A673 (cell line): Measurements from ENCODE around the gene DCN. TPM values are rescaled to one million over a fixed set of nuclear protein-coding genes. Genes with fewer than 3 reads are reported as not detected.

Experiments used
- BruUV-seq: library from RNA; stranded (reverse); fragments of 400-500 nt; replicated peaks from 2 replicates; lab custom pipeline; 2021; lab: Mats Ljungman, UMichigan
- CTCF ChIA-PET: fragments of 300-600 bp; sonication (Branson Sonifier 250); formaldehyde crosslinking; loops from one replicate; lab custom pipeline; 2022; ENCODE audit warnings: antibody characterized with exemption; lab: Charles Lee
- POLR2A ChIA-PET: fragments of 300-600 bp; sonication (Branson Sonifier 250); formaldehyde crosslinking; loops from one replicate; lab custom pipeline; 2022; ENCODE audit warnings: antibody characterized with exemption; ENCODE audit not compliant: low non-redundant PET; lab: Charles Lee
- DNase-seq: peaks from one replicate; pipeline ENCODE4 v3.0.0-alpha.2; 2015; ENCODE audit warnings: low spot score
- H3K27ac ChIP-seq: fragments of 200-600 bp; sonication (generic); 2 replicates; pipeline ENCODE4 v1.5.1; 2016; ENCODE audit warnings: mixed run types, low read depth, mild to moderate bottlenecking, mixed read lengths, antibody characterized with exemption, low read length; ENCODE audit not compliant: poor library complexity, severe bottlenecking
- H3K27me3 ChIP-seq: fragments of 200-600 bp; sonication (generic); replicated peaks from 2 replicates; pipeline ENCODE4 v1.6.1; 2017; ENCODE audit warnings: mixed run types, low read depth, mild to moderate bottlenecking, mixed read lengths, antibody characterized with exemption, low read length; ENCODE audit not compliant: insufficient read depth, poor library complexity
- H3K36me3 ChIP-seq: fragments of 200-600 bp; sonication (generic); 2 replicates; pipeline ENCODE4 v1.6.1; 2016; ENCODE audit warnings: mixed run types, mild to moderate bottlenecking, mixed read lengths, antibody characterized with exemption, low read length; ENCODE audit not compliant: insufficient read depth, poor library complexity, severe bottlenecking
- H3K4me1 ChIP-seq: fragments of 200-600 bp; sonication (generic); 2 replicates; pipeline ENCODE4 v1.6.1; 2017; ENCODE audit warnings: mixed run types, mild to moderate bottlenecking, mixed read lengths, antibody characterized with exemption, low read length; ENCODE audit not compliant: insufficient read depth, poor library complexity, severe bottlenecking
- H3K4me3 ChIP-seq: fragments of 200-600 bp; sonication (generic); 2 replicates; pipeline ENCODE4 v1.5.1; 2016; ENCODE audit warnings: low read depth, mixed run types, mild to moderate bottlenecking, mixed read lengths, low read length; ENCODE audit not compliant: poor library complexity, severe bottlenecking
- H3K9me3 ChIP-seq: fragments of 200-600 bp; sonication (generic); 2 replicates; pipeline ENCODE4 v1.6.1; 2016; ENCODE audit warnings: mixed run types, low read depth, mild to moderate bottlenecking, mixed read lengths, antibody characterized with exemption, low read length; ENCODE audit not compliant: poor library complexity, severe bottlenecking
- EZH2 ChIP-seq: fragments of 200-600 bp; sonication (generic); IDR thresholded peaks from 2 replicates; pipeline ENCODE4 v1.6.1; 2017; ENCODE audit warnings: borderline replicate concordance, low read depth, mild to moderate bottlenecking, mixed read lengths, antibody characterized with exemption, low read length; ENCODE audit not compliant: poor library complexity, severe bottlenecking
- intact Hi-C: fragments of 100-400 bp; cut with micrococcal nuclease; formaldehyde crosslinking; loops from one replicate; pipeline ENCODE4 v1.10.0; 2022; ENCODE audit not compliant: unreplicated experiment
- total RNA-seq: library from RNA; stranded (reverse); gene quantifications from 2 replicates; pipeline ENCODE4 v1.2.3, GENCODE V29; 2021
- TF ChIP-seq, protein P1 (sequence below): fragments of 300-800, 200-600 bp; sonication (generic); conservative IDR thresholded peaks from 2 replicates; pipeline ENCODE4 v1.5.1; 2017; ENCODE audit warnings: low read depth, mild to moderate bottlenecking, antibody characterized with exemption, low read length, moderate library complexity, mixed read lengths

Gene DCN
- total RNA-seq, 1 experiment from 2014 or later: 3.5 TPM

DNA sequence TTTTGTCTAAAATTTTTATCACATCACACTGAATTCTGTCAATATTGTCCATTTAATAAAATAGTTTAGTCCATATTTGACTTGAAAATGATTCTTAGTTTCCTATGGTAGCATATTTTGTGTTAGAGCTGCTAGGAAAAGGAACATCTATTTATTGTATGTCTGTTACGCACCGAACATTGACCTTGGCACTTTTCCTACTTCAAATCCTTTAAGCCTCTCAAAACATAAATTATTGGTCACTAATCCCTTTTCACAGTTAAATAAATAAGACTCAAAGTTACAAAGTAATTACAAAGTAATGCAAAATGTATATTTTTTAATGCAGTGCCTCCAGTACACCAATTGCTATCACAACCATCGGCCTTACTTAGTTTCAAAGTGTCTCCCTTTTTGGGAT is 28.5 kb downstream of the DCN start:
- Histone ChIP-seq H3K27me3 (no peaks in the 10 kb centered on the region), H3K27ac (no peak overlapping the region), H3K9me3 (no peaks in the 10 kb centered on the region), H3K36me3 (no peaks in the 10 kb centered on the region), H3K4me1 (no peaks in the 10 kb centered on the region), H3K4me3 (no peak overlapping the region)
- intact Hi-C loops: no loop called here
- no peak for DNase-seq
- CTCF ChIA-PET: no interaction called here
- POLR2A ChIA-PET: no interaction called here
- TF ChIP-seq EZH2: no peak
- TF ChIP-seq, protein P1, sequence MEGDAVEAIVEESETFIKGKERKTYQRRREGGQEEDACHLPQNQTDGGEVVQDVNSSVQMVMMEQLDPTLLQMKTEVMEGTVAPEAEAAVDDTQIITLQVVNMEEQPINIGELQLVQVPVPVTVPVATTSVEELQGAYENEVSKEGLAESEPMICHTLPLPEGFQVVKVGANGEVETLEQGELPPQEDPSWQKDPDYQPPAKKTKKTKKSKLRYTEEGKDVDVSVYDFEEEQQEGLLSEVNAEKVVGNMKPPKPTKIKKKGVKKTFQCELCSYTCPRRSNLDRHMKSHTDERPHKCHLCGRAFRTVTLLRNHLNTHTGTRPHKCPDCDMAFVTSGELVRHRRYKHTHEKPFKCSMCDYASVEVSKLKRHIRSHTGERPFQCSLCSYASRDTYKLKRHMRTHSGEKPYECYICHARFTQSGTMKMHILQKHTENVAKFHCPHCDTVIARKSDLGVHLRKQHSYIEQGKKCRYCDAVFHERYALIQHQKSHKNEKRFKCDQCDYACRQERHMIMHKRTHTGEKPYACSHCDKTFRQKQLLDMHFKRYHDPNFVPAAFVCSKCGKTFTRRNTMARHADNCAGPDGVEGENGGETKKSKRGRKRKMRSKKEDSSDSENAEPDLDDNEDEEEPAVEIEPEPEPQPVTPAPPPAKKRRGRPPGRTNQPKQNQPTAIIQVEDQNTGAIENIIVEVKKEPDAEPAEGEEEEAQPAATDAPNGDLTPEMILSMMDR: no peak
- no TSS peak for BruUV-seq

DNA sequence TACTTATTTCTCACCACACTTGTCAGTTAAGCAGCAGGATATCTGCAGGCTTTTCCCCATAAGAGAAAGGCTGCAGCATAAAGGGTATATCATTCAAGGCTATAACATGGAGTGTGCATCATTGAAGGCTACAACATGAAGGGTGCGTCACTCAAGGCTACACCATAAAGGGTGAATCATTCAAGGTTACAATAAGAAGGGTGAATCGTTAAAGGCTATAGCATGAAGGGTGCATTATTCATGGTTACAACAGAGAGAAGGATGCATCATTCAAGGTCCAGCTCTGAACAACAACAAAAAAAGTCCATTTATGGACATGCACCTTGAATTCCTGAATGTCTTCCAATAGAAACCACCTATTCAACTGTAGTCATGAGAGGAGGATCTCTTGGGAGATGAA is 38.6 kb downstream of the DCN start:
- Histone ChIP-seq H3K36me3 (no peaks in the 10 kb centered on the region), H3K4me1 (peaks cover 22% of the 10 kb centered on the region), H3K27me3 (no peaks in the 10 kb centered on the region), H3K27ac (no peak overlapping the region), H3K9me3 (no peaks in the 10 kb centered on the region), H3K4me3 (no peak overlapping the region)
- ChIA-PET POLR2A (no interaction called here), CTCF (no interaction called here)
- DNase-seq: no peak
- intact Hi-C loops: no loop called here
- TF ChIP-seq, protein P1: no peak
- no peak for TF ChIP-seq EZH2
- BruUV-seq: no TSS peak

DNA sequence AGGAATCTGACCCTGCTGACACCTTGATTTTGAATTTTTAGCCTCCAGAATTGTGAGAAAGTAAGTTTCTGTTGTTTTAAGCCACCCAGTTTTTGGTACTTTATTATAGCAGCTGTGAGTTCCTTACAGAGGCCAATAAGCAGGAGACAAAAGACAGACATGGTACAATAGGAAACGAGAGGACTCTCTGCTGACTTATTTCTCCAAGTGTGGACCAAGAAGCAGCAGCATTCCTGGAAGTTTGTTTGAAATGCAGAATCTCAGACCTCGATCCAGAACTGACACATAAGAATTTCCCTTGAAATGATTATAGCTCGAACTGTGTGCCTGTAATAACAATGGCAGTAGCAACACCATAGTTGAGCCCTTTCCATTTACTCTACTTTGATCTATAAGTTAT is 39.4 kb downstream of the DCN start:
- H3K4me3 ChIP-seq: no peak overlapping the region
- H3K27ac ChIP-seq: no peak overlapping the region
- peaks cover 30% of the 10 kb centered on the region for H3K4me1 ChIP-seq
- no peaks in the 10 kb centered on the region for H3K27me3 ChIP-seq
- no TSS peak for BruUV-seq
- ChIA-PET CTCF (no interaction called here), POLR2A (no interaction called here)
- no peaks in the 10 kb centered on the region for H3K9me3 ChIP-seq
- H3K36me3 ChIP-seq: no peaks in the 10 kb centered on the region
- intact Hi-C loops: no loop called here
- no peak for DNase-seq
- TF ChIP-seq, protein P1: no peak
- TF ChIP-seq EZH2: no peak
